ENCODE measurements around the gene LRRC34. TPM values are rescaled to one million over a fixed set of nuclear protein-coding genes. Genes with fewer than 3 reads are reported as not detected.

LRRC34 gene
- total RNA-seq, result 1.1 and 2.9 TPM in 2 replicates

DNA sequence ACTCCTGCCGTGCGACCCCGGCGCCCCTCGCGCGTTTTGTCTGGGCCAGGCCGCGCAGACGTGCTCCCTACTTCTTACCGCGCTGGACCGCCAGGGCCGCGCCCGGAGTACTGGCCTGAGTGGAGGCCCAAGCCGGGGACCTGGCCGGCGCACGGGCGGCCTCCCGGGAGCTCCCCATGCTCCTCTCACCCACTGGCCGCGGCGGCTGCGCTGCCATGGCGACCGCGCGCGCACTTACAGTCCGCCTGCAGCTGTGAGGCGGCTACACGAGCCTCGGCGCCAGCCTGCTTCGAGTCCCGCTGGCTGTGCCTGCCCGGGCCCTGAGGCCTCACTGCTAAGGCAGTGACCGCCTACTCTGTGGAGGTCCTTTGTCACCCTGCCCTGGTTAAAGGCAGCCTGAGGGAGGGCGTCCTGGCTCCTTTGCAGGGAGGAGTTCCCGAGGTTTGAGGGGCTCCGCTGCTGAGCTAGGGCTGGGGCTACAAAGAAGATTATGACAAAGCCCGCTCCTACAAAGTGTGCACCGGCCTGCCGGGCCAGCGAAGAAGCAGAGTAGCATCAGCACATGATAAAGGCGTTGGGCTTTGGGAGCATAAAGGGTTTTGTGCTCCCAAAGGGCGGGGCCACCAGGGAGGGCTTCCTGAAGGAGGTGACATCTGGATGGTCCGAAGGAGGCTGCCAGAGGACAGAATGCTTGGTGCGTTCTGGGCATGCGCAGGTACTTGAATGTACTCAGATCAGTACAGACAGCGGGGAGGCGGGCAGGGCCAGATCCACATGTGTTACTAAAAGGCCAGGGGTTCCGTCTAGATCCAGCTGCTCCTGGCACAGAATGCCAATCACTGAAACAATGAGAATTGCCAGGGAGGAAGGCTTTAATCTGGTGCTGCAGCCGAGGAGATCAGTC is at the start of gene LRRC34, which contains the start of gene LRRIQ4:
Gene LRRC34, minus strand, starts transcription at position 573 of the 904 bp plus-strand sequence. Its CDS starts 356 bp downstream, at position 217.
Gene LRRIQ4, plus strand, starts transcription at position 539 of the 904 bp plus-strand sequence. CDS start 9,052 bp downstream, outside the sequence.

GRCh38 chr3:169772897-169773816 is 39.5 kb downstream of the LRRC34 start, which contains the start of gene MYNN:
Gene MYNN, plus strand, starts transcription at chr3:169773396. Its CDS starts 900 bp downstream, at chr3:169774296.

GRCh38 chr3:169769287-169770181 is 43.2 kb downstream of the LRRC34 start, which contains the start of gene ACTRT3:
Gene ACTRT3, minus strand, starts transcription at chr3:169769561. Its CDS starts 41 bp downstream, at chr3:169769520.

DNA sequence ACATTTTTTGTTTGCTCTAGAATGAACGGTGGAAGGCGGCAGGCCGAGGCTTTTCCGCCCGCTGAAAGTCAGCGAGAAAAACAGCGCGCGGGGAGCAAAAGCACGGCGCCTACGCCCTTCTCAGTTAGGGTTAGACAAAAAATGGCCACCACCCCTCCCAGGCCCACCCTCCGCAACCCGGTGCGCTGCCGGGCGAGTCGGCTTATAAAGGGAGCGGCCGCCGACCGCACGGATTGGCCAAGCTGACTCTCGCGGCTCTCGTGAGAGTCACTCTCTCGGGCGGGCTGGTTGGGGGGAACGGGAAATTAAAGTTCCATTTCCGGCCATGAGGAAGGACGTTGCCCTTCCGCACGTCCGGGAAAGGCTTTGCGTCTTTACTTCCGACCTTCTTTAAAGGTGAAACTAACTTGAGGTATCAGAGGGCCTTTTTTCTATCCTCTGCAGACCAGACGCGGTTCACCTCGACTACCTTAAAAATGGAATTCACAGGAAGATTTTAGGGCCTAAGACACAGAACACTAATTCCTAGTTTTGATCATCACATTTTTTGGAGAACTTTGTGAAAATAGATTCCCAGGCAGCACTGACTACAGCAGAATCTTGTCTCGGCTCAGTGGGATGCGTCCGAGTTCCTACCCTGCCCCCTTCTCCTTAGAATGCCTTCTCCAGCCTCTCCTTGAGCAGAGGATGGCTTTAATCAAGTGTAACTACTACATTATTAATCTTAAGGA is 47.7 kb downstream of the LRRC34 start, which contains the start of gene TERC:
Gene TERC, minus strand, starts transcription at position 179 of the 731 bp plus-strand sequence.

Other genes with a start within 250 kb of the LRRC34 start
- 14.1 and 32.2 TPM in 2 replicates for gene MECOM, start 149.2 kb downstream of the LRRC34 start, total RNA-seq
- 199 and 580 TPM in 2 replicates for gene TERC, start 47.8 kb downstream of the LRRC34 start, total RNA-seq
- gene ACTRT3, start 43.3 kb downstream of the LRRC34 start, total RNA-seq, result 3.1 and 4.4 TPM in 2 replicates
- gene MYNN, start 39.5 kb downstream of the LRRC34 start, total RNA-seq, result 21.1 and 23.6 TPM in 2 replicates
- 0.19 TPM in 1 of 2 replicates, not detected in the other for gene LRRIQ4, start within 50 bp of the LRRC34 start, total RNA-seq
- gene LRRC31, start 57.0 kb upstream of the LRRC34 start, total RNA-seq, result not detected in 2 replicates
- not detected in 2 replicates for gene SAMD7, start 98.7 kb upstream of the LRRC34 start, total RNA-seq
- 65.7 and 82.4 TPM in 2 replicates for gene SEC62, start 153.9 kb upstream of the LRRC34 start, total RNA-seq
- 0.19 and 2.0 TPM in 2 replicates for gene GPR160, start 225.1 kb upstream of the LRRC34 start, total RNA-seq

Measured in regular cardiac myocyte (primary cell).